ENCODE data around the gene MSI2.
A peak's percentile ranks its signal among the peaks of the same experiment; 100 is the strongest.
"Not testable (repeated sequence)": the region's sequence is repeated elsewhere in the genome, so short reads cannot be mapped to it uniquely, and the experiment has no call there.

The MSI2 gene

DNA sequence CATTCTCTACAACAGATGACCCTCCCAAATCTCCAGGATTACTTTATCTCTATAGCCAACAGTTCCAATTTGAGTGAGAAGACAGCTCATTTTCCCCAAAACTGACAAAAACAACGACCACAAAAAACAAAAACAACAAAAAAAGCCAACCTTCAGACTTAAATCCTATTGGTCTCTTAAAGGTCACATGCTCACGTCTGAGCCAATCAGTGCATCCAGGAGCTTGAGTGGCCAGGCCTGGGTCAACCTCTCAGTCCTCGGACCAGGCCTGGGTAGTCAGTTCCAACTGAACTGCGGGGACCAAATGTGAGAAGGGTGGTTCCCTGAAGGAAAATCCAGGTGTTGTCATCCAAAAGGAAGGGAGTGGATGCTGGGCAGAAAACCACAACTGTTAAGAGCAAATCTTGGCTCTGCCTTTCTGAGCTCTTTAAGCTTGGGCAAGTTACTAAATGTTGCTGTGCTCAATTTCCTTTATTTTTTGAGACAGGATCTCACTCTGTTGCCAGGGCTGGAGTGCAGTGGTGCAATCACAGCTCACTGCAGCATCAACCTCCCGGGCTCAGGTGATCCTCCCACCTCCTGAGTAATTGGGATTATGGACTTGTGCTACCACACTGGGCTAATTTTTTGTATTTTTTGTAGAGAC, 43.0 kb upstream of the MSI2 start:
- H3K4me1 ChIP-seq, result no peaks in the 10 kb centered on the region
- H3K9me3 ChIP-seq, result no peaks in the 10 kb centered on the region
- DNase-seq, result no peak
- no peak overlapping the region for H3K4me3 ChIP-seq (ENCODE audit: low read depth, low read length)
- TF ChIP-seq, protein P1, sequence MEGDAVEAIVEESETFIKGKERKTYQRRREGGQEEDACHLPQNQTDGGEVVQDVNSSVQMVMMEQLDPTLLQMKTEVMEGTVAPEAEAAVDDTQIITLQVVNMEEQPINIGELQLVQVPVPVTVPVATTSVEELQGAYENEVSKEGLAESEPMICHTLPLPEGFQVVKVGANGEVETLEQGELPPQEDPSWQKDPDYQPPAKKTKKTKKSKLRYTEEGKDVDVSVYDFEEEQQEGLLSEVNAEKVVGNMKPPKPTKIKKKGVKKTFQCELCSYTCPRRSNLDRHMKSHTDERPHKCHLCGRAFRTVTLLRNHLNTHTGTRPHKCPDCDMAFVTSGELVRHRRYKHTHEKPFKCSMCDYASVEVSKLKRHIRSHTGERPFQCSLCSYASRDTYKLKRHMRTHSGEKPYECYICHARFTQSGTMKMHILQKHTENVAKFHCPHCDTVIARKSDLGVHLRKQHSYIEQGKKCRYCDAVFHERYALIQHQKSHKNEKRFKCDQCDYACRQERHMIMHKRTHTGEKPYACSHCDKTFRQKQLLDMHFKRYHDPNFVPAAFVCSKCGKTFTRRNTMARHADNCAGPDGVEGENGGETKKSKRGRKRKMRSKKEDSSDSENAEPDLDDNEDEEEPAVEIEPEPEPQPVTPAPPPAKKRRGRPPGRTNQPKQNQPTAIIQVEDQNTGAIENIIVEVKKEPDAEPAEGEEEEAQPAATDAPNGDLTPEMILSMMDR (IDR thresholded peaks at IDR 0.05; ENCODE audit: low read depth, low read length), result no peak
- no peaks in the 10 kb centered on the region for H3K36me3 ChIP-seq
- H3K27me3 ChIP-seq, result no peaks in the 10 kb centered on the region

DNA sequence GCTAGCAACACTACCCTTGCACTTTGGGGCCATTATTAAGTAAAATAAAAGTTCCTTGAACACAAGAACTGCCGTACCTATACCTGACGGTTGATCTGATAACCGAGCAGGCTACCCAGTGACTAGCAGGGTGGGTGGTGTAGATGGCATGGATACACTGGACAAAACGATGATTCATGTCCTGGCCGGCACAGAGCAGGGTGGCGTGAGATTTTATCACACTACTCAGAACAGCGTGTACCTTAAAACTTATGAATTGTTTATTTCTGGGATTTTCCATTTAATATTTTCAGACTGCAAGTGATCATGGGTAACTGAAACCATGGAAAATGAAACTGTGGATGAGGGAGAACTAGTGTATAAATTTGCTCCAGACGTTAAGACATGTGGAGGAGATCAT, 41.0 kb upstream of the MSI2 start:
- no peaks in the 10 kb centered on the region for H3K4me1 ChIP-seq
- H3K27me3 ChIP-seq, result no peaks in the 10 kb centered on the region; the same call in 1 of the 2 replicates
- DNase-seq, result peak; percentile 34
- TF ChIP-seq, protein P1 (IDR thresholded peaks at IDR 0.05; ENCODE audit: low read depth, low read length), result no peak
- peak overlapping the region; percentile 25 for H3K4me3 ChIP-seq (ENCODE audit: low read depth, low read length)
- H3K9me3 ChIP-seq, result no peaks in the 10 kb centered on the region
- no peaks in the 10 kb centered on the region for H3K36me3 ChIP-seq

DNA sequence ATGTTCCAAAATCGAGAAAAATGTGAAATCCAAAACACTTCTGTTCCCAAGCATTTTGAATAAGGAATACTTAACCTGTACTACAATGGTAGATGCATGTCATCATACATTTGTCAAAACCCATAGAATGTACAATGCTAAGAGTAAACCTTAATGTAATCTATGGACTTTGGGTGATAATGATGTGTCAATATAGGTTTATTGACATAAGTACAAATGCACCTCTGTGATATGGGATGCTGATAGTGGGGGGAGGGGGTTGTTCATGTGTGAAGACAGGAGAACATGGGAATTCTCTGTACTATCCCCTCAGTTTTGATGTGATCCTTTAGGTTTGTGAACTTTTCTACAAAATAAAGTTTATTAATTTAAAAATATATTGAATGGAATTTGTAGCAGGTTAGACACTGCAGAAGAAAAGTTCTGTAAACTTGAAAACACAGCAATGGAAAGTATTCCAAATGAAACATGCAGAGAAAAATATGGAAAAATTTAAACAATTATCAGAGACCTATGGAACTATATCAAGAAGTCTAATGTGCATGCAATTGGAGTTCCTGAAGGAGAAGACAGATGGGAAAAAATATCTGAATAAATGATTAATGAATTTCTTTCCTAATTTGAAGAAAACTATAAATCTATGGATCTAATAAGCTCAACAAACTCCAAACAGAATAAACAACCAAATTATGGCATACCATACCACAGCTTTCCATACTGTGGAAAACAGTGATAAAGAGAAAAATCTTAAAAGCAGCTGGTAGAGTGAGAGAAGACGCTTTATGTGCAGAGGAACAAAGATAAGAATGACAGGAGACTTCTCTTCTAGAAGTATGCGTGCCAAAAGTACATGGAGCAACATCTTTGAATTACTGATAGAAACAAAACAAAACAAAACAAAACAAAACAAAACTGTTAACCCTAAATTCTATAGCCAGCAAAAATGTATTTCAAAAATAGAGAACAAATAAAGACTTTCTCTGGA, 34.7 kb upstream of the MSI2 start:
- no peak for DNase-seq
- H3K4me3 ChIP-seq (ENCODE audit: low read depth, low read length), result no peak overlapping the region
- H3K27me3 ChIP-seq, result no peaks in the 10 kb centered on the region; the same call in 1 of the 2 replicates
- TF ChIP-seq, protein P1 (IDR thresholded peaks at IDR 0.05; ENCODE audit: low read depth, low read length), result no peak
- no peaks in the 10 kb centered on the region for H3K4me1 ChIP-seq
- H3K36me3 ChIP-seq, result no peaks in the 10 kb centered on the region
- no peaks in the 10 kb centered on the region; the same call in 1 of the 2 replicates for H3K9me3 ChIP-seq

DNA sequence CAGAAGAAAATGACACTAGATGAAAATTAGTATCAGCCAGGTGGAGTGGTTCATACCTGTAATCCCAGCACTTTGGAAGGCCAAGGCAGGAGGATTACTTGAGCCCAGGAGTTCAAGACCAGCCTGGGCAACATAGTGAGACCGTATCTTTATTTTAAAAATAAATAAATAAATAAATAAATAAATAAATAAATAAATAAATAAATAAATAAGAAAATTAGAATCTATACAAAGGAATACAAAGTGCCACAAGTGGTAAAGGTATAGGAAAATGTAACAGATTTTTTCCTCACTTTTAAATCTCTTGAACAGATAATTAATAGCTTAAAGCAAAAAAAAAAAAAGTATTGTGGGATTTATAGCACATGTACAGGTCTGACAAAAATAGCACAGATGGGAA, 33.9 kb upstream of the MSI2 start:
- not testable (repeated sequence) for H3K27me3 ChIP-seq; H3K9me3 ChIP-seq; H3K36me3 ChIP-seq; H3K4me3 ChIP-seq (ENCODE audit: low read depth, low read length); H3K4me1 ChIP-seq; DNase-seq

DNA sequence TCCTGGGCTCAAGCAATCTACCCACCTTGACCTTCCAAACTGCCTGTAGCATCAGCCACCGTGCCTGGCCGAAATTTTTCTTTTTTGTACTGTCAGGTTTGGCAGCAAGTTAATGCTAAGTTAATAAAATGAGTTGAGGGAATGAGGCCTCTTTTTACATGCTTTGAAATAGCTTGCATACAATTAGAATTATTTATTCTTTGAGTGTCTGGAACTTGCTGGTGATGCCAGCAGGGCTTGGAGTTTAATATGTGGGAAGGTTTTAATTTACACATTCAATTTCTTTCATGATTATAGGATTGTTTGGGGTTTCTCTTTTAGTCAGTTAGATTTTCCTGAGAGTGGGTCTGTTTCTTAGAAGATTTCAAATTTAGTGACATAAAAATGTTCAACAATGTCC, 31.2 kb upstream of the MSI2 start:
- TF ChIP-seq, protein P1 (IDR thresholded peaks at IDR 0.05; ENCODE audit: low read depth, low read length), result no peak
- Histone ChIP-seq H3K9me3 (no peaks in the 10 kb centered on the region; the same call in 1 of the 2 replicates), H3K36me3 (no peaks in the 10 kb centered on the region), H3K27me3 (no peaks in the 10 kb centered on the region; the same call in 1 of the 2 replicates), H3K4me3 (ENCODE audit: low read depth, low read length) (no peak overlapping the region), H3K4me1 (no peaks in the 10 kb centered on the region)
- DNase-seq, result no peak

DNA sequence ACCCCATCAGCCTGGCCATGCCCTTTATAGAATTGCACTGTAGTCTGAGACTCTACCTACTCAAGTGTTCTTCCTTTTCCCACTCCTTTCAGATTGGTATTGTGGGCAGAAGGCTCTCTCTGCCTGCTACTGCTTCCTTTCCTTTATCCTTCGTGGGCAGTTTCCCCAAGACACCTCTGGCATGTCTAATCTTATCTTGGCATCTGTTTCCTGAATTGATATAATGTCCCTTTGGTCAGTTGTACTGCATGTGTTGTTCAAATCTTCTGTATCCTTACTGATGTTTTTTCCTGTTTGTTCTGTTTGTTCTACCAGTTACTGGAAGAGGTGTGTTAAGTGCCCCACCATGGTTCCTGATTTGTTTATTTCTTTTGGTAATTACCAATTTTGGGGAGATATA, 29.5 kb upstream of the MSI2 start:
- no peak for DNase-seq
- H3K36me3 ChIP-seq, result no peaks in the 10 kb centered on the region
- TF ChIP-seq, protein P1 (IDR thresholded peaks at IDR 0.05; ENCODE audit: low read depth, low read length), result no peak

More for the DNA sequence above, 29.5 kb upstream of the MSI2 start:
- Histone ChIP-seq H3K4me1 (no peaks in the 10 kb centered on the region), H3K9me3 (no peaks in the 10 kb centered on the region; the same call in 1 of the 2 replicates), H3K4me3 (ENCODE audit: low read depth, low read length) (no peak overlapping the region), H3K27me3 (no peaks in the 10 kb centered on the region)
